Tongue (tissue), 2 donors: ENCODE results near the gene KIR3DL2. TPM values are rescaled to one million over a fixed set of nuclear protein-coding genes. Genes with fewer than 3 reads are reported as not detected.

Source experiments
- small RNA-seq: library from RNA; depleted of rRNA; stranded (forward); fragments of <200 nt; gene quantifications from one replicate; pipeline ENCODE3, GENCODE V24; 2014; ENCODE audit warnings: low replicate concordance
- total RNA-seq: library from RNA; depleted of rRNA; stranded (reverse); fragments of >200 nt; gene quantifications from one replicate; pipeline ENCODE4 v1.2.3, GENCODE V29; 2014

The KIR3DL2 gene
- total RNA-seq, 1 donor from 2014 or later = not detected

Small RNAs within 50 kb of the gene (small RNA-seq; reads per million reads assigned to genes)
- not detected for gene RNU6-222P

Other genes starting within 250 kb of the KIR3DL2 start
- 0.51 TPM for gene LILRB1, start 220.0 kb upstream of the KIR3DL2 start, total RNA-seq
- 0.51 TPM for gene LILRB4, start 187.5 kb upstream of the KIR3DL2 start, total RNA-seq
- gene KIR3DL3, start 126.0 kb upstream of the KIR3DL2 start, total RNA-seq = not detected
- not detected for gene KIR2DL3, start 111.9 kb upstream of the KIR3DL2 start, total RNA-seq
- not detected for gene KIR2DL1, start 80.7 kb upstream of the KIR3DL2 start, total RNA-seq
- gene KIR2DL4, start 46.8 kb upstream of the KIR3DL2 start, total RNA-seq = not detected
- not detected for gene KIR3DL1, start 34.0 kb upstream of the KIR3DL2 start, total RNA-seq
- gene KIR2DS4, start 17.8 kb upstream of the KIR3DL2 start, total RNA-seq = not detected
- 2.6 TPM for gene FCAR, start 23.8 kb downstream of the KIR3DL2 start, total RNA-seq
- gene NCR1, start 55.7 kb downstream of the KIR3DL2 start, total RNA-seq = not detected
- not detected for gene NLRP7, start 97.1 kb downstream of the KIR3DL2 start, total RNA-seq
- gene NLRP2, start 115.9 kb downstream of the KIR3DL2 start, total RNA-seq = 7.3 TPM
- 0.21 TPM for gene GP6, start 187.8 kb downstream of the KIR3DL2 start, total RNA-seq
- gene RDH13, start 212.7 kb downstream of the KIR3DL2 start, total RNA-seq = 36.2 TPM
- gene EPS8L1, start 225.4 kb downstream of the KIR3DL2 start, total RNA-seq = 76.8 TPM